T1000 (cell line): ENCODE results near the gene HOXA5.
A peak's percentile ranks its signal among the peaks of the same experiment; 100 is the strongest.

ENCODE experiments used
- DNase-seq: peaks from one replicate; lab custom pipeline; 2025; ENCODE audit warnings: mixed read lengths; lab: John Stamatoyannopoulos, UW

HOXA5 gene

DNA sequence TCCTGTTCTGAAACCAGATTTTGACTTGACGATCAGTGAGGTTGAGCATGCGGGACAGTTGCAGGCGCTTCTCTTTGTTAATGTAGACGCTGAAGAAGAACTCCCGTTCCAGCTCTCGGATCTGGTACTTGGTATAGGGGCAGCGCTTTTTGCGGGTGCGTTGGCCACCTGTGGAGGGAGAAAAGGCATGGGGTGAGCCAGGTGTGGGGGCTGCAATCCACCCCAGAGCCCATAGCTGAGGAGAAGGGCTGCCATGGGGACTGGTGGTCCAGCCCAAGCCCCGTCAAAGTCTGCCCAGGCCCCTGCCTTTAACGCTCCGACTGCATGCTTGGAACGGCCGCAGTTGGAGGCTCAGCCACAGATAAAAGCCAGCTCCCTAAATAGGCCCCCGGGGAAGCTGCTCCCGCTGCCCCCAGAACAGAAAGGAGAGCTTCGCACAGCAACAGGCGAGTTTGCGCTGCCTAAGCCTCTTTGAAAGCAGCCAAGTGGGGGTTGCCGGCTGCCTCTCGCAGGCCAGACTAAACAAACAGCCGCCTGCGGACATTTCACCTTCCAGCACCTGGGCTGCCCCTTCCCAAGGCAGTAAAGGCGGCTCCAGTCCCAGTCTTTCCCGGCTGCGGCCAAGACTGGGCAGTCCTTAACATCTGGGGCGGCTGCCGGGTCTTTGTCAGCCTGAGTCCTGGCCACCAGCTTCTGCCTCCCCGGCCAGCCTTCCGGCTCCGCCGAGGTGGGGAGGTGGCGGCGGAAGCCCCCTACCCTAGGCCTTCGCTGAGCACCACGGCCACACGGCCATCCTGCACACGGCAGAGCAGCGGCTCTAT lies 39.6 kb upstream of the HOXA5 start:
- DNase-seq = no peak

DNA sequence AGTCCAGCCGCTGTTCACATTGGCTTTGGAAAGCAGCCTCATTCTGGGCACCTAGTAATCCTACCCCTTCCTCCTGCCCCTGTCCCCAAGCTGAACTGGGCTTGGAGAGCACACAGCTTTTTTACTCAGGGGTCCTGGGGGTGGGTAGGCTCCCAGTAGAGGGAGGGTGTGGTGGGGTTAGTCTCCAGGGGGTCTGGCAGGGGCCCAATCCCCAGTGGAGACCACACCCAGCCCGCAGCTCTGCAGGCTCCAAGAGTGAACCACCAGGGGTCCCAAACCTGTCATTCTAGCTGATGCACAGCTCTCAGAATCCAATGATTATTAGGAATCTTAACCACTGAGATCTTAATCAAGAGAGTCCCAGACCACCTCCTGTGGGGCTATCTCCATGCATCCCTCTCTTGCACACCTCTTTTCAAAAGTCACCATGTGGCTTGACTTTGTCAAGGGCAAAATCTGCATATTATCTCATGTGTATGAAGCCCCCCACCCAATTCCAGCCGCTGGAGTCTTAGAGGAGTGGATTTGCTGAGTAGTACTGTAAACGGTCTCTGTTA lies 38.9 kb upstream of the HOXA5 start:
- no peak for DNase-seq

- no peak for DNase-seq
Measured at GRCh38 chr7:27181795-27182275, 38.4 kb upstream of the HOXA5 start.

DNA sequence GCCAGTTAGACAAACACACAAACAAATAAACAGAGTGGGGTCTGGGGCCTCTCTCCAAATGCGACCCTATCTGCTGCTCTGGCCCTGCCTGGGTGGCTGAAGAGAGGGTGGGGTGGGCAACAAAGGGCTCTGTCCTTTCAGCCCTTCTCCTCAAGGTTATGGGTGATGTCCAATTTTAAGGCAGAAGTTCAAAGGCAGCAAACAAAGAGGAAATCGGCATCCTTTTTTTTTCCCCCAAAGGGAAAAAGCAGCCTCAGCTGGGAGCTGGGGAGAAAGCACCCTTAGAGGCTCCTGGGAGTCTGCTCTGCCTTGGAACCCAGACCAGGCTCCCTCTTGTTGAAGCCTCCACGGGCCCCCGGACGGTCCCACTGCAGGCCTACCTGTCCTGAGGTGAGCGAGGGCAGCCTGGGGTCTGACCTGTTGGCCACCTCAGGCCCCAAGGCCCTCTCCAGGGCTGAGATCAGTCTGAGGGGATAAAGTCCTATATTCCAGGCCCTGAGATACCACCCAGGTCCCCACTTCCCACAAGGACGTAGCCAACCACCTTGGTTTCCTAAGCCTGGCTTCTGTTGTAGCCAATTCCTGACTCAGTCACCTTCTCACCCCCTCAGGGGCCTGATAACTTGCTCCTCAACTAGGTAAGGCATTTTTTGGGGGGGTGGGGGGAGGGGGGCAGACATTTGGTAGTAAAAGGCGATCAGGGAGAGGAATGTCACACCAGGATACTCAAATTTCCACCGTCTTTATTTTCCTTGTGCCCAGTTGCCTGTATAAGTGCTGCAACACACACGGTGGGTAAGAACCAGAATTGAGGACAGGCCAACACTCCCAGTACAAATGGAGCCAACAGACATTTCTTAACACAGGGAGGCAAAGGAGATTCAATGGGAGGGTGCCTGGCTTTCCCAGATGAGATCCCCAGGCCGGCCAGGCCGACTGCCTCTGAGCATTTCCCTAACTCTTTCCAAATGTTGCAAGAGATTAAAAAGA lies 37.2 kb upstream of the HOXA5 start:
- DNase-seq = no peak

DNA sequence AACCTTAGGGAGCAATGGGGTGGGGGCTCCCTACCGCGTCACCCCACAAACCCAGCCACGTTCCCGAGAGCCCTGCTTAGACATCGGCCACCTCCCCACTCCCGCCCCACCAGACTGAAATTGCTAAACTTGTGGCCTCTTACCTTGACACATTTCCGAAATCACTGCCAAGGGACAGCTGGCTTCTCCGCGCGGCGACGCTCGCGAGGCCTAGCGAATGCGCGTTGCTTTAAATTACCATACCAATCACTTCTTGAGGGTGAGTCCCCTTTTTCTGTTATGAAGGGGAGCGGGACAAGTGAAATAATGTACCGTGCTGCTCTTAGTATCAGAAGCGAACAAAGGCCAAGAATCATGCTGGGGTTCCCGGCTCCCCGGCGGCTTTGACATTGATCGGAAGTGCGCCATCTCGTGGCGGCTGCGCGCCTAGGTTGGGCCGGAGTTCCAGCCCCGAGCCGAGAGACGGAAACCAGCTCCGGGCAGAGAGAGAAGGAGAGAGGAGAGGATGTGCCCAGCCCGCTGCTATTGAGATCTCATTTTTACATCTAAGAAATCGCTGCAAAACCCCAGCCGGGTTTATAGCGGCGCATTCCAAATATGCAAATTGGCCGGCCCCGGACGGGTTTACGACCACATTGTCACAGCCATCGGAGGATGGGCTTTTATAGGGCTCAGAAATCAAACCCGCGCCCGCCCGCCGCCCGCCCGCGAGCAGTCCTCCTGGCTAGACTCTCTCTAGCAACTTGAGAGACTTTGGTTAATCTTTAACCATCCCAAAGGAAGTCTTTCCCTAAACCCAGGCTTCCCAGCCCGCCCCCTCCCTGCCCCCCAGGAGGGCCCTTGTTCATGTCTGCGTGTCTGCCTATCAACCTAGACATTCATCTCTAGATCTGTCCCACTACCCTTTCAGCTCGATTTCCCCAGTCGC lies 36.3 kb upstream of the HOXA5 start:
- DNase-seq = no peak

- no peak for DNase-seq
Measured at GRCh38 chr7:27179030-27179429, 35.5 kb upstream of the HOXA5 start.

- DNase-seq = no peak
Measured at GRCh38 chr7:27178366-27178765, 34.9 kb upstream of the HOXA5 start.

GRCh38 chr7:27177795-27178320 lies 34.4 kb upstream of the HOXA5 start:
- no peak for DNase-seq

DNA sequence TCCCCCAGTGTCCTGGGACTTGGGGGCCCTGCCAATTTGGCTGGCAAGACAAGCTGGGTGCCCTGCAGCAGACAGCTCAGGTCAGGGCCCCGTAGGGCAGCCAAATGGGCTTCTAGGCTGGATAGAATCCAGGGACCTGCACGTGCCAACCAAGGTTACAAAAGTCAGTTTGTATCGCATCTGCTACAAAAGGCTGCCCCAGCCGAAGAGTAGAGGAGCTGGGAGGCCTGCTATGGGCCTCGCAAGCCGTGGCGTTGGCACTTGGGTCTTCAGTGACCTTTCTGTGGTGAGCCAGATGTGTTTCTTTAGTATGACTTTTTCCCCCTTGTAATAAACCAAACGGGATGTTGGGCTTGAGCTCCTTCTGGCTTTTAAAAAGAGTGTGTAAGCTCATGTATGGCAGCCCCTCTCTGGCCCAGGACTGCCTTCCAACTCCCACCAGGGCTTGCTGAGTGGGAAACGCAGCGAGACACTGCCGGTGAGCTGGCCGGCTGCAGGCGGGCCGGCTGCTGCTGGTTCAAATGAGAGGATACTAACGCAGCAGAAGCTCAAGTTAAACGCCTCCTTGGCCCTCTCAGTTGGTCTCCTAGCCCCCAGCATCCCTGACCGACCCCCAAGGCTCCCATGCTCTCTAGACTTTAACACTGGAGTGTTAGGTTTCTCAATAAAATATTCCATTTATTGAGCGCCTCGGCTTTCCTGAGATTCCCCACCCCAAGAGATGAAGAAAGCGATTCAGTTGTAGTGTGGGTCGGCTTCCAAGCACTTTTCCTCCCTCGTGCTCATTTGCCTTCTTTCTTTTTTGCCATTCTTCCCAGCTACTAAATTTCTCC lies 33.7 kb upstream of the HOXA5 start:
- DNase-seq = no peak

DNA sequence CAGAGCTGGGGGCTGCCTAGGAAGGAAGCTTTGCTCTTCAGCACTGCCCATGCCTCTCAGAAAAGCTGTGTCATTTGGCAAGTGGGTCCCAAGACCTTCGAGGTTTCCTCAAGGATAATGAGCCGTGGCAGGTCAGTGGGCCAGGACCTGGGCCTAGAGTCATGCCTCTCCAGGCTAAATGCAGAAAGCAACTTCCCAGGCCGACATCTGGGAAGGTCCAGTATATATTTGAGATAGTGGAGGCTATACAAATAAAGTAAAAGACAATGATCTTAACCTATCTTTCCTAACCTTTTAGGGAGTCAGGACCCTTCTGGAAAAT lies 33.0 kb upstream of the HOXA5 start:
- DNase-seq = no peak

DNA sequence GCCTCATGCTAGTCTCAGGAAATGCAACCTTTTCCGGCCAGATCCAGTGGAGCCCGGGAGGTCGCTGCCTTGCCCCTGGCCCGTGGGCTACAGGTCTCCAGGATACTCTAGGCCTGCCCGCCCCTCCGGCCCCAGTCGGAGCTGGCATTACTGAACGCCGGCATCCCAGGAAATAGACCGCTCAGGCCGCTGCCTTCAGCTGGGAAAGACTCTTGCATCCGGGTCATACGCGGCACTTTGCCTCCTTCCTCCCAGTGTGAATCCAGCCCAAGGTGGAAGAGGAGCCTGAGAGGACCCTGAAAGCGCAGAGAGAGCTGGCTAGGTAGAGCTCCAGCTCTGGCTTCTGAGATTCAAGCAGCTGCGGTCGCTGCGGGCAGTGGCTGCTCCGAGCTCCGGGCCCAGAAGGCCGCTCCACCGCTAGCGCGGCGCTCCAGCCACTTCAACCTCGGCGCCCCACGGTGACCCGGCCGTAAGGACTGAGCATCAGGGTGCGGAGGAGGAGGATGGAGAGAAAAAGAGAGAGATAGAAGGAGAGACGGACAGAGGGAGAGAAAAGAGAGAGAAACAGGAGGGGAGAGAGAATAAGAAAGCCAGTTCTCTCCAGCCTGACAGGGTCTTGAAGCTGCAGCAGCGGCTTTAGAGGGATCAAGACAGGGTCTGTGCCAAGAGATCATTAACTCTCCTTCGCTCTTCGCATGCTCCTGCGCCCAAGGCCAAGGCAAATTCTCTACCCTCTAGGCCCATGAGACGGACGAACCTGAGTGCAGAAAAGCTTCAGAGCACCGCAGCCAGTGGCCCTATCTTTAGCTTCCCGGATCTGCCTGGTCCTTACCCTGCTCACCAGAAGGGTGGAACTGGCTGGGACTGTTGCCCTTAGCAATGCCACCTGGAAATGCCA lies 32.4 kb upstream of the HOXA5 start:
- DNase-seq = no peak

- DNase-seq = no peak
Measured at GRCh38 chr7:27174874-27175625, 31.6 kb upstream of the HOXA5 start.

DNA sequence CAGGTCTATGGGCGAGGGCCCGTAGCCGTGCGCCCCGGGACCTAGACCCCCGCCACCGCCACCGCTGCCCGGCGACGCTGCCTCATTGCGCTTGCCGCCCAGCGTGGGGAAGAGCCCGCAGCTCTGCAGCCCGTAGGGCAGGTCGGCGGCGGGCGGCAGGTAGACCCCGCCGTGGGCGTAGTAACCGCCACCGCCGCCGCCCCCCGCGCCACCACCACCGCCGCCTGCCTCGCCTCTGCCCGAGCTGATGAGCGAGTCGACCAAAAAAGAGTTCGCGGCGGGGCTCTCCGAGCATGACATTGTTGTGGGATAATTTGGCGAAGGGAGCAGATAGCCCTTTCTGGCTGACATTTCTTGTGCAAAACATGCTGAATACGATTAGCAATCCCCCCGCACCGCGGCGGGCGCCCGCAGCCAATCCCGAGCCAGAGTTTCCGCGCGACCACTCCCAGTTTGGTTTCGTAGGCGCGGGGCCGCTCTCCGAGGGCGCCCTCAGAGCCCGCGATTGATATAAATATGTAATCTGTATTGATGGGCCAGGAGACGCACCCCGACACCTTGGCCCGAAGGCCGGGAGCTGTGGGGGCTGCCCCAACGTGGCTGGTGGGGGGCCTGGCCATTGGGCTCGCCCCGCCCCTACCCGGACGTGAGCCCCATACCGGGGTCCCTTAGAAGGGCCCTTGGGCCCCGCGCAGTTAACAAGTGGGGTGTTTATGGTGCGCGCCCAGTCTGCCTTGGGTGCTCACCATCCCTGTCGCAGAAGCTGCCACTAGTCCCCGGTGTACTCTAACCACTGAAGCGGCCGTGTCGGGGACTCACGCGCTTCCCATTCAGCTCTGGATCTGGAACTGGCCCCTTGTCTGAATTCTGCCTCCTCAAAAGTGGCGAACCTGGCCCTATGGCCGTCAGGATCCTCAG lies 30.7 kb upstream of the HOXA5 start, which contains the start of gene HOXA10:
Gene HOXA10 (minus strand): TSS at position 365 of the 918 bp plus-strand sequence. CDS start 14 bp downstream, at position 351.
- DNase-seq = no peak

GRCh38 chr7:27173511-27173955 lies 30.1 kb upstream of the HOXA5 start:
- DNase-seq = peak; percentile 59

DNA sequence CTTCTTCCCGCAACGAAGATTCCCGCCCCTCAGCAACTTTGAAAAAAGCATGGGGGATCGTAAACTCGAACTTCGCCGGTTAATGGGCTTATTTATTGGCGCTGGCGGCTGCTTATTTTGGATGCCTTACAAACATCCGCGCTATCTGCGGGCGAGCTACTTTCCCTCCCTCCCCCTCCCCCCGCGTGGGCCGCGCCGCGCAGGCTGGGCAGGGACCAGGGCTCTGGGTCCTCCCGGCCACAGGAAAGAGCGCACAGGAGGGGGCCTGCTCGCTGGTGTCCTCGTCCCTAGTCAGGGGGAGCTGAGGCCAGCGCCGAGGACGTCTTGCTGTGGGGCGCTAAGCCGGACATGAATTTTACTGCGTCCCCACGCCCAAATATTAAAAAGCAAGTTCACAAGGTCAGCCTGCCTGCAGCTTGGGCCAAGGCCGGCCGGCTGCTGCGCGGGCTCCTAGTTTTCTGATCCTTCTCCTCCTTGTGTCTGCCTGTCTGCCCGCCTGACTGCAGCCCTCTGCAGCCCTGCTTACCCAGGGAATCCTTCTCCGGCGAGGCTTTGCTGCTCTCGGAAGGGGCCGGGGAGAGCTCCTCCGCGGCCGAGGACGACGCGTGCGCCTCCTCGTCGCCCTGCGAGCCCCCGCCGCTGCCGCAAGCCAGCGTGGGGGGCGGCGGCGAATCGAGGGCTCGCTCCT lies 29.5 kb upstream of the HOXA5 start:
- DNase-seq = peak; percentile 61

DNA sequence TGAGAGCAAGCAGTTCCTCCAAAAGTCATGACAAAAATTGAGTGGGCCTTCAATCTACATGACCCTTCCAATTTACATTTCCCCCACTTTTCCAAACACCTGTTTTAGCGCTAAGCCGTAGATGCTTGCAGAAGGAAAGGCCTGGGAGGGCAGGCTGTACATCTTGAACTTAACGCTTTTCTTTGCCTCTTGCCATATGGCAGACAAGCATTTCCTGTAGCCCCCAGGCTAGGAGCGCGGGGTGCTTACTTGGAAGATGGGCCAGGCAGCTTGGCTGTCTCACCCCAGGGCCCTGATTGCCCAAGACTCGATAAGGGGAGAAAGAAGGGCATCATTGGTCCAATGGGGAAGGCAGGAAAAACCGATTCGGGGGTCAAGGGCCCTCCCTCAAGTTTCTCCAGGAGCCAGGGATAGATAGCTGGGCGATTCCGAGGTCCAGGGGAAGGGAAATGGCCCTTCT lies 28.9 kb upstream of the HOXA5 start:
- DNase-seq = no peak
